D721Med (cell line): ENCODE measurements around the gene LMF1.

Source experiments
- DNase-seq: peaks from one replicate; pipeline ENCODE4 v3.0.0; 2011; ENCODE audit warnings: low spot score; ENCODE audit not compliant: insufficient read length
- FAIRE-seq: peaks from 2 replicates; lab custom pipeline; 2011; peaks lifted over from hg19 to GRCh38; lab: Jason Lieb, UNC
- CTCF ChIP-seq: IDR thresholded peaks from 2 replicates; pipeline ENCODE4 v1.5.1; 2012; ENCODE audit warnings: mild to moderate bottlenecking, control low read depth; ENCODE audit not compliant: insufficient read depth; ENCODE audit errors: missing control alignments

The LMF1 gene

DNA sequence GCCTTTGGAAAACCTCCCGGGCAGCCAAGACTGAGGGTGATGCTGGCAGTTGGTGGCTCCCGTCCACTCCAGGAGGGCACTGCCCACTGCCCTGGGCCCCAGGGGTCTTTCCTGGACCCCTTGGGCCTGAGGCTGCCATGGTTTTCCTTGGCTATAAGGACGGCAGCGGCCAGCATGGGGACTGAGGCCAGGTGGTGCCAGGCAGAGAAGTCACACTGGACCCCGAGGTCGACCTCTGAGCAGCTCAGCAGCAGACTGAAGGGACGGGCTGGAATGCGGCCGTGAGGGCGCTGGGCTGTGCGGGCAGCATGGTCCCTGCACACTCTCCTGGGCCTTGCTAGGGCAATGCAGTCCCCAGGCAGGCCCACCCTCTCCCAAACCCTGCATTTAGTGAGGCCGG, 114.7 kb downstream of the LMF1 start:
- no peak for TF ChIP-seq CTCF
- DNase-seq (no peak), FAIRE-seq (no peak)

- no peak for TF ChIP-seq CTCF
- FAIRE-seq: no peak
- DNase-seq: no peak
Observed at GRCh38 chr16:855471-855870, 115.3 kb downstream of the LMF1 start.

GRCh38 chr16:854808-855410, 115.9 kb downstream of the LMF1 start:
- FAIRE-seq (no peak), DNase-seq (no peak)
- no peak for TF ChIP-seq CTCF

- TF ChIP-seq CTCF: no peak
Observed at GRCh38 chr16:853981-854807, 116.6 kb downstream of the LMF1 start.

DNA sequence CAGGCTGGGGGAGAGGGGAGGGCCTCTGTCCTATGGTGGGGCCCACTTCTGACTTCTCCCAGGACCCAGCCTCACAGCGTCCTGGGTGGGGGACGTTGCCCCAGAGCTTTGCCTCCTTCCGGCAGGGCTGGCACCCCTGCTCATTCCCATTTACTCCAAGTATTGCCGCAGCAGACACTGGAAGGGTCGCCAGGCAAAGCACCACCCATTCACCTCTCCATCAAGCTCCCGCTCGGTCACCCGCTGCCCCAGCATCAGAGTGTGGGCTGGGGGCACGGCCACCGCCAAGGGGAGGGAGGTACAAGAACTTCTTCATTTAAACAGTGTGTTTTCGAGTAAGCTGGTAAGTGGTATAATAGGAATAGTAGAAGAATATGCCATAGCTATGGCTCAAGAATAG, 117.5 kb downstream of the LMF1 start:
- DNase-seq: no peak
- TF ChIP-seq CTCF: no peak

More at GRCh38 chr16:853981-854807, 116.6 kb downstream of the LMF1 start:
- no peak for DNase-seq
- no peak for FAIRE-seq

GRCh38 chr16:852451-853185, 118.2 kb downstream of the LMF1 start:
- FAIRE-seq (no peak), DNase-seq (no peak)
- TF ChIP-seq CTCF: no peak

More for the DNA sequence above, 117.5 kb downstream of the LMF1 start:
- no peak for FAIRE-seq
